ENCODE results near the gene CYGB. TPM values are rescaled to one million over a fixed set of nuclear protein-coding genes. Genes with fewer than 3 reads are reported as not detected.
A peak's percentile ranks its signal among the peaks of the same experiment; 100 is the strongest.

The CYGB gene
- polyA plus RNA-seq, 3 donors, result not detected

GRCh38 chr17:76540381-76541300 is 3.1 kb upstream of the CYGB start:
- H3K36me3 Mint-ChIP-seq, result peaks cover 3 to 8% of the 10 kb centered on the region in 2 donors
- peaks cover 14% of the 10 kb centered on the region for H3K4me1 Mint-ChIP-seq
- Histone ChIP-seq H3K27ac (ENCODE audit: low read depth in 1 of 2, low read length in 2 of 2) (no peak overlapping the region), H3K9me3 (replicated peaks in 1 of 2; ENCODE audit: control insufficient read depth in 1 of 2, insufficient read depth in 1 of 2, low read length in 2 of 2) (peaks cover 0 to 12% of the 10 kb centered on the region in 2 donors), H4K20me1 (ENCODE audit: insufficient read depth, low read length) (no peaks in the 10 kb centered on the region), H2AFZ (ENCODE audit: insufficient read depth, low read depth, low read length, poor library complexity, severe bottlenecking) (peak overlapping the region; percentile 68), H3K36me3 (replicated peaks in 1 of 2; ENCODE audit: control insufficient read depth in 1 of 2, insufficient read depth in 2 of 2, low read length in 2 of 2) (no peaks in the 10 kb centered on the region), H3K79me2 (ENCODE audit: insufficient read depth, low read length) (no peaks in the 10 kb centered on the region), H3K4me1 (ENCODE audit: control insufficient read depth in 1 of 2, insufficient read depth in 2 of 2, low read length in 2 of 2) (peaks cover 13 to 20% of the 10 kb centered on the region in 2 donors), H3K4me2 (replicated peaks; ENCODE audit: extremely low read depth, low read length, poor library complexity, severe bottlenecking) (peak overlapping the region; percentile 65), H3K4me3 (replicated peaks in 1 of 3; ENCODE audit: low read depth in 2 of 3, low read length in 3 of 3) (peak overlapping the region in 2 of 3 experiments; percentile 28 to 62), H3K9ac (ENCODE audit: insufficient read depth, low read length, poor library complexity, severe bottlenecking) (no peak overlapping the region), H3K27me3 (ENCODE audit: control insufficient read depth in 2 of 2, insufficient read depth in 2 of 2, low read length in 2 of 2) (peaks cover 23 to 61% of the 10 kb centered on the region in 2 donors)
- peak overlapping the region; percentile 67 to 87 for H3K4me3 Mint-ChIP-seq
- H3K27ac Mint-ChIP-seq, result no peak overlapping the region
- peak; percentile 78 to 88 (median 83) for DNase-seq
- WGBS (ENCODE audit: insufficient coverage), result 21% methylated on average over 17 of the region's 27 CpGs
- intact Hi-C loops (cut with micrococcal nuclease), result no loop called here
- TF ChIP-seq CTCF (IDR thresholded peaks at IDR 0.05), result no peak
- H3K27me3 Mint-ChIP-seq (ENCODE audit: low read depth in 3 of 3), result peaks cover 63 to 88% (median 71%) of the 10 kb centered on the region in 3 donors
- H3K9me3 Mint-ChIP-seq, result peaks cover 0 to 6% (median 4%) of the 10 kb centered on the region in 7 donors

- TF ChIP-seq CTCF (IDR thresholded peaks at IDR 0.05), result no peak
- Histone ChIP-seq H3K27me3 (ENCODE audit: control insufficient read depth in 2 of 2, insufficient read depth in 2 of 2, low read length in 2 of 2) (peaks cover 23 to 54% of the 10 kb centered on the region in 2 donors), H3K79me2 (ENCODE audit: insufficient read depth, low read length) (no peaks in the 10 kb centered on the region), H3K4me3 (replicated peaks in 1 of 3; ENCODE audit: low read depth in 2 of 3, low read length in 3 of 3) (peak within 1 kb of the TSS in 2 of 3 experiments; percentile 28 to 62), H4K20me1 (ENCODE audit: insufficient read depth, low read length) (no peaks in the 10 kb centered on the region), H3K27ac (ENCODE audit: low read depth in 1 of 2, low read length in 2 of 2) (no peak within 1 kb of the TSS), H2AFZ (ENCODE audit: insufficient read depth, low read depth, low read length, poor library complexity, severe bottlenecking) (peak within 1 kb of the TSS; percentile 68), H3K9me3 (replicated peaks in 1 of 2; ENCODE audit: control insufficient read depth in 1 of 2, insufficient read depth in 1 of 2, low read length in 2 of 2) (peaks cover 0 to 12% of the 10 kb centered on the region in 2 donors), H3K36me3 (replicated peaks in 1 of 2; ENCODE audit: control insufficient read depth in 1 of 2, insufficient read depth in 2 of 2, low read length in 2 of 2) (no peaks in the 10 kb centered on the region), H3K4me2 (replicated peaks; ENCODE audit: extremely low read depth, low read length, poor library complexity, severe bottlenecking) (peak within 1 kb of the TSS; percentile 65), H3K4me1 (ENCODE audit: control insufficient read depth in 1 of 2, insufficient read depth in 2 of 2, low read length in 2 of 2) (peaks cover 13 to 20% of the 10 kb centered on the region in 2 donors), H3K9ac (ENCODE audit: insufficient read depth, low read length, poor library complexity, severe bottlenecking) (no peak within 1 kb of the TSS)
- WGBS (ENCODE audit: insufficient coverage), result 88% methylated on average over 11 of the region's 22 CpGs
- no peak for DNase-seq
- peaks cover 64 to 87% (median 71%) of the 10 kb centered on the region in 3 donors for H3K27me3 Mint-ChIP-seq (ENCODE audit: low read depth in 3 of 3)
- peaks cover 0 to 6% (median 4%) of the 10 kb centered on the region in 7 donors for H3K9me3 Mint-ChIP-seq
- intact Hi-C loops (cut with micrococcal nuclease), result no loop called here
- peak within 1 kb of the TSS; percentile 67 to 87 for H3K4me3 Mint-ChIP-seq
- H3K27ac Mint-ChIP-seq, result peak within 1 kb of the TSS in 1 of 7 donors; percentile 6
- H3K4me1 Mint-ChIP-seq, result peaks cover 14% of the 10 kb centered on the region
- peaks cover 3 to 8% of the 10 kb centered on the region in 2 donors for H3K36me3 Mint-ChIP-seq
Observed at GRCh38 chr17:76539631-76540271, 2.2 kb upstream of the CYGB start, which contains the start of gene PRCD. TSS of gene PRCD (plus strand) at chr17:76540044. CDS start at chr17:76540142, 98 bp downstream.
